ENCODE results near the gene CLEC2D. TPM values are rescaled to one million over a fixed set of nuclear protein-coding genes. Genes with fewer than 3 reads are reported as not detected.
"Not testable (repeated sequence)": the region's sequence is repeated elsewhere in the genome, so short reads cannot be mapped to it uniquely, and the experiment has no call there.

The CLEC2D gene
- total RNA-seq, 1 donor from 2014 or later, result 13.5 TPM

- Histone ChIP-seq H3K27me3 (no peaks in the 10 kb centered on the region), H3K27ac (no peak overlapping the region), H3K4me3 (no peak overlapping the region), H3K36me3 (peaks cover 0 to 27% of the 10 kb centered on the region in 2 donors), H3K9me3 (no peaks in the 10 kb centered on the region), H3K4me1 (no peaks in the 10 kb centered on the region)
- intact Hi-C loops (cut with DNase I), result no loop called here
- no peak for DNase-seq (ENCODE audit: extremely low spot score in 2 of 2)
- TF ChIP-seq POLR2A (IDR thresholded peaks at IDR 0.05) (no peak), POLR2AphosphoS5 (IDR thresholded peaks at IDR 0.05; ENCODE audit: insufficient read depth in 1 of 2, low read depth in 1 of 2) (no peak)
- TF ChIP-seq, protein P1, sequence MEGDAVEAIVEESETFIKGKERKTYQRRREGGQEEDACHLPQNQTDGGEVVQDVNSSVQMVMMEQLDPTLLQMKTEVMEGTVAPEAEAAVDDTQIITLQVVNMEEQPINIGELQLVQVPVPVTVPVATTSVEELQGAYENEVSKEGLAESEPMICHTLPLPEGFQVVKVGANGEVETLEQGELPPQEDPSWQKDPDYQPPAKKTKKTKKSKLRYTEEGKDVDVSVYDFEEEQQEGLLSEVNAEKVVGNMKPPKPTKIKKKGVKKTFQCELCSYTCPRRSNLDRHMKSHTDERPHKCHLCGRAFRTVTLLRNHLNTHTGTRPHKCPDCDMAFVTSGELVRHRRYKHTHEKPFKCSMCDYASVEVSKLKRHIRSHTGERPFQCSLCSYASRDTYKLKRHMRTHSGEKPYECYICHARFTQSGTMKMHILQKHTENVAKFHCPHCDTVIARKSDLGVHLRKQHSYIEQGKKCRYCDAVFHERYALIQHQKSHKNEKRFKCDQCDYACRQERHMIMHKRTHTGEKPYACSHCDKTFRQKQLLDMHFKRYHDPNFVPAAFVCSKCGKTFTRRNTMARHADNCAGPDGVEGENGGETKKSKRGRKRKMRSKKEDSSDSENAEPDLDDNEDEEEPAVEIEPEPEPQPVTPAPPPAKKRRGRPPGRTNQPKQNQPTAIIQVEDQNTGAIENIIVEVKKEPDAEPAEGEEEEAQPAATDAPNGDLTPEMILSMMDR (IDR thresholded peaks at IDR 0.05), result no peak
Measured at GRCh38 chr12:9685915-9686314, 16.4 kb downstream of the CLEC2D start.

DNA sequence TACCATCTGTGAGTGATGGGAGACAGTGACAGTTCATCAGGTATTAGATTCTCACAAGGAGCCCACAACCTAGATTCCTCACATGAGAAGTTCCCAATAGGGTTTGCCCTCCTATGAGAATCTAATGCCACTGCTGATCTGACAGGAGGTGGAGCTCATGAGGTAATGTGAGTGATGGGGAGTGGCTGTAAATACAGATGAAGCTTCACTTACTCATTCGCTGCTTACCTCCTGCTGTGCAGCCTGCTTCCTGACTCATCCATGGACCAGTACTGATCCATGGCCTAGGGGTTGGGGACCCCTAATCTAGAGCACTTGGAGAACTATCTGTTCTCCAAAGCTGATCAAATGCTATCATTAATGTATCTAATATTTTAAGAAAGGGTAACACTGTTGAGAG is 17.7 kb downstream of the CLEC2D start:
- TF ChIP-seq, protein P1 (IDR thresholded peaks at IDR 0.05), result no peak
- no peak for TF ChIP-seq POLR2A (IDR thresholded peaks at IDR 0.05)
- no peak for TF ChIP-seq POLR2AphosphoS5 (IDR thresholded peaks at IDR 0.05; ENCODE audit: insufficient read depth in 1 of 2, low read depth in 1 of 2)
- no peak for DNase-seq (ENCODE audit: extremely low spot score in 2 of 2)
- no peaks in the 10 kb centered on the region for H3K4me1 ChIP-seq
- intact Hi-C loops (cut with DNase I), result no loop called here
- peaks cover 0 to 29% of the 10 kb centered on the region in 2 donors for H3K36me3 ChIP-seq
- no peak overlapping the region for H3K27ac ChIP-seq
- no peaks in the 10 kb centered on the region for H3K27me3 ChIP-seq
- H3K4me3 ChIP-seq, result no peak overlapping the region
- H3K9me3 ChIP-seq, result no peaks in the 10 kb centered on the region

DNA sequence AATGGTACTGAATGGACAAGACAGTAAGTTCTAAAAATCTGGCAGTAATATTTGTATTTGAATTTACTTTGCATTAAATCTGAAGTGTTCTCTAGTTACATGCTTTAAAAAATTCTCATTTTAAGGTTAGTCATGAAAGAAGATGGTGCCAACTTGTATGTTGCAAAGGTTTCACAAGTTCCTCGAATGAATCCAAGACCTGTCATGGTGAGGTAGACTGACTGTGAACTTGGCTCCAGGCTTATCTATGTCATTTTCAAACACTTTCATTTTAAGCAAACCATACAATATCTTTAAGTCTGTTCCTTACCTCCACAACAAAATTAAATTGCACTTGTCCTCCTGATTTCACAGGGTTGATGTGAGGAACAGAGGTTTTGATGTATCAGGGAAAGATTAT is 23.4 kb downstream of the CLEC2D start:
- Histone ChIP-seq H3K4me1 (no peaks in the 10 kb centered on the region), H3K4me3 (no peak overlapping the region), H3K36me3 (peaks cover 0 to 52% of the 10 kb centered on the region in 2 donors), H3K27me3 (no peaks in the 10 kb centered on the region), H3K27ac (no peak overlapping the region), H3K9me3 (no peaks in the 10 kb centered on the region)
- TF ChIP-seq, protein P1 (IDR thresholded peaks at IDR 0.05), result no peak
- no peak for TF ChIP-seq POLR2A (IDR thresholded peaks at IDR 0.05)
- TF ChIP-seq POLR2AphosphoS5 (IDR thresholded peaks at IDR 0.05; ENCODE audit: insufficient read depth in 1 of 2, low read depth in 1 of 2), result no peak
- DNase-seq (ENCODE audit: extremely low spot score in 2 of 2), result no peak
- intact Hi-C loops (cut with DNase I), result no loop called here

- H3K36me3 ChIP-seq, result peaks cover 0 to 38% of the 10 kb centered on the region in 2 donors
- DNase-seq (ENCODE audit: extremely low spot score in 2 of 2), result no peak
Measured at GRCh38 chr12:9694241-9694640, 24.7 kb downstream of the CLEC2D start.

GRCh38 chr12:9695150-9695549 is 25.6 kb downstream of the CLEC2D start:
- H3K4me3 ChIP-seq; H3K4me1 ChIP-seq; DNase-seq (ENCODE audit: extremely low spot score in 2 of 2); H3K9me3 ChIP-seq; intact Hi-C loops (cut with DNase I); H3K27me3 ChIP-seq; H3K27ac ChIP-seq: not testable (repeated sequence)
- H3K36me3 ChIP-seq, result peaks cover 0 to 31% of the 10 kb centered on the region in 2 donors

More at GRCh38 chr12:9694241-9694640, 24.7 kb downstream of the CLEC2D start:
- no peak overlapping the region for H3K27ac ChIP-seq
- H3K27me3 ChIP-seq, result no peaks in the 10 kb centered on the region
- no peak for TF ChIP-seq POLR2AphosphoS5 (IDR thresholded peaks at IDR 0.05; ENCODE audit: insufficient read depth in 1 of 2, low read depth in 1 of 2)
- no peaks in the 10 kb centered on the region for H3K9me3 ChIP-seq
- intact Hi-C loops (cut with DNase I), result no loop called here
- no peak overlapping the region for H3K4me3 ChIP-seq
- peaks cover under 1% of the 10 kb centered on the region for H3K4me1 ChIP-seq

DNA sequence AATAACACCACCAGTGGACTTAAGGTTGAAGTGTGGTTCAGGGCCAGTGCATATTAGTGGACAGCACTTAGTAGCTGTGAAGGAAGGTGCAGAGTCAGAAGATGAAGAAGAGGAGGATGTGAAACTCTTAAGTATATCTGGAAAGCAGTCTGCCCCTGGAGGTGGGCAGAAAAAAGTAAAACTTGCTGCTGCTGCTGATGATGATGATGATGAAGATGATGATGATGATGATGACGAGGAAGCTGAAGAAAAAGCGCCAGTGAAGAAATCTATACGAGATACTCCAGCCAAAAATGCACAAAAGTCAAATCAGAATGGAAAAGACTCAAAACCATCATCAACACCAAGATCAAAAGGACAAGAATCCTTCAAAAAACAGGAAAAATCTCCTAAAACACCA is 26.1 kb downstream of the CLEC2D start:
- H3K9me3 ChIP-seq; H3K27me3 ChIP-seq; H3K4me1 ChIP-seq; H3K27ac ChIP-seq; intact Hi-C loops (cut with DNase I); DNase-seq (ENCODE audit: extremely low spot score in 2 of 2); H3K4me3 ChIP-seq: not testable (repeated sequence)
- H3K36me3 ChIP-seq, result peaks cover 0 to 31% of the 10 kb centered on the region in 2 donors

GRCh38 chr12:9697619-9698018 is 28.1 kb downstream of the CLEC2D start:
- Histone ChIP-seq H3K36me3 (peaks cover 0 to 21% of the 10 kb centered on the region in 2 donors), H3K27me3 (no peaks in the 10 kb centered on the region), H3K27ac (no peak overlapping the region), H3K4me3 (no peak overlapping the region), H3K9me3 (no peaks in the 10 kb centered on the region), H3K4me1 (peaks cover 9% of the 10 kb centered on the region)
- TF ChIP-seq, protein P1 (IDR thresholded peaks at IDR 0.05), result no peak
- DNase-seq (ENCODE audit: extremely low spot score in 2 of 2), result no peak
- intact Hi-C loops (cut with DNase I), result no loop called here

Measured in vagina (tissue), 2 donors.